Prostate gland (tissue), 2 donors: ENCODE measurements around the gene ZNF277.

ENCODE experiments used
- POLR2A ChIP-seq: fragments of 450-650 bp; IDR thresholded peaks from one replicate; pipeline ENCODE4 v1.6.1; 2016; ENCODE audit warnings: antibody characterized with exemption, mild to moderate bottlenecking
- POLR2AphosphoS5 ChIP-seq: sonication (generic); formaldehyde crosslinking; IDR thresholded peaks from one replicate; pipeline ENCODE4 v1.6.1; 2017; ENCODE audit warnings: antibody characterized with exemption
- TF ChIP-seq, protein P1 (sequence below), 4 experiments: fragments of 200-600 bp in 2 of 4; fragments of 450-650 bp in 2 of 4; sonication (generic) in 2 of 4; IDR thresholded peaks; 1 replicate in 3 of 4; 2 replicates in 1 of 4; pipeline ENCODE4 v1.5.1; 2016 to 2019; ENCODE audit warnings: antibody characterized with exemption in 4 of 4, mild to moderate bottlenecking in 2 of 4, moderate library complexity in 2 of 4

DNA sequence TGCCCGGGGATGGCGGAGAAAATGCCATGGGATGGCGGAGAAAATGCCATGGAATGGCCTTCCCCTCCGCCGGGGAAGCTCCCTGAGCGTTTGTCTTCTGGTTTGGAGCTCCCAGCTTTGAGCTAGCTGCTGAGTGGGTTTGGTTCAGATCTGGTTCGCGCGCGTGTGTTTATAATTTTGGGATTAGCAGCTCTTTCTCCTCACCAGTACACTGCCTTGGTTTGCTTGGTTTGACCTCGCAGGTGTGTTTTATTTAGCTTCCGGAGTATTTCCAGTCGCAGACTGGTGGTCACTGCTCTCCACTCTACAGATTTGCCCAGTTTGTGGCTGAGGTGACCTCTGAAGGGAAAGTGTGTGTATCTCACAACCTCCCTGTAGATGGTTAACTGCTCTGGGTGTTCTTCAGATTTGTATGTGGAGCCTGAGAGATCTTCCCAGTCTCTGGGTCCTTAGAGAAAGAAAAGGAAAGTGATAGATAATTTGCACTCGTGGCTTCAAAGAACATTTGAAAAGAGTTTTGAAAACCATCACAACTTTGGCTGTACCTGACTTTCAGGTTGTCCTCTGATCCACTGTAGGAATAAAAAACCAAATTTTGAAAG, 597 bp downstream of the ZNF277 start:
- no peak for TF ChIP-seq POLR2AphosphoS5
- TF ChIP-seq, protein P1, sequence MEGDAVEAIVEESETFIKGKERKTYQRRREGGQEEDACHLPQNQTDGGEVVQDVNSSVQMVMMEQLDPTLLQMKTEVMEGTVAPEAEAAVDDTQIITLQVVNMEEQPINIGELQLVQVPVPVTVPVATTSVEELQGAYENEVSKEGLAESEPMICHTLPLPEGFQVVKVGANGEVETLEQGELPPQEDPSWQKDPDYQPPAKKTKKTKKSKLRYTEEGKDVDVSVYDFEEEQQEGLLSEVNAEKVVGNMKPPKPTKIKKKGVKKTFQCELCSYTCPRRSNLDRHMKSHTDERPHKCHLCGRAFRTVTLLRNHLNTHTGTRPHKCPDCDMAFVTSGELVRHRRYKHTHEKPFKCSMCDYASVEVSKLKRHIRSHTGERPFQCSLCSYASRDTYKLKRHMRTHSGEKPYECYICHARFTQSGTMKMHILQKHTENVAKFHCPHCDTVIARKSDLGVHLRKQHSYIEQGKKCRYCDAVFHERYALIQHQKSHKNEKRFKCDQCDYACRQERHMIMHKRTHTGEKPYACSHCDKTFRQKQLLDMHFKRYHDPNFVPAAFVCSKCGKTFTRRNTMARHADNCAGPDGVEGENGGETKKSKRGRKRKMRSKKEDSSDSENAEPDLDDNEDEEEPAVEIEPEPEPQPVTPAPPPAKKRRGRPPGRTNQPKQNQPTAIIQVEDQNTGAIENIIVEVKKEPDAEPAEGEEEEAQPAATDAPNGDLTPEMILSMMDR (IDR thresholded peaks at IDR 0.05): no peak
- no peak for TF ChIP-seq POLR2A
